ENCODE data around the gene TRAPPC14. TPM values are rescaled to one million over a fixed set of nuclear protein-coding genes. Genes with fewer than 3 reads are reported as not detected.

Gene TRAPPC14
- total and polyA plus RNA-seq, 2 of the 13 experiments (the other 11 are each of a cell fraction or from before 2014, with no cell fraction given), result 4.7 to 9.6 TPM

GRCh38 chr7:100153708-100154535, 4.6 kb downstream of the TRAPPC14 start (continued):
- TF ChIP-seq GMEB2 (CRISPR knock-in tag; IDR thresholded peaks at IDR 0.05; ENCODE audit: low read depth), result no peak
- no peak for TF ChIP-seq ZUFSP (CRISPR knock-in tag; IDR thresholded peaks at IDR 0.05; ENCODE audit: borderline replicate concordance)
- no peak for TF ChIP-seq IKZF4 (CRISPR knock-in tag; IDR thresholded peaks at IDR 0.05; ENCODE audit: borderline replicate concordance, low read depth, not compliant biosample characterization)
- no peak for TF ChIP-seq DR1 (CRISPR knock-in tag; IDR thresholded peaks at IDR 0.05)
- no peak for TF ChIP-seq ZNF704 (CRISPR knock-in tag; IDR thresholded peaks at IDR 0.05; ENCODE audit: borderline replicate concordance)
- no peak for TF ChIP-seq RORA (CRISPR knock-in tag; IDR thresholded peaks at IDR 0.05)
- no peak for TF ChIP-seq TEF (CRISPR knock-in tag; IDR thresholded peaks at IDR 0.05)

Data from HepG2 (cell line).